SK-N-SH treated with all-trans-retinoic acid at 6 μM for 48 hours (cell line): ENCODE measurements around the gene TIPIN.
"Not testable (repeated sequence)": the region's sequence is repeated elsewhere in the genome, so short reads cannot be mapped to it uniquely, and the experiment has no call there.

ENCODE experiments used
- ATAC-seq: fragments of 200-7000 bp; cut with Tn5 transposase; 3 replicates; pipeline ENCODE4 v1.9.1; 2020; ENCODE audit warnings: mild to moderate bottlenecking, moderate library complexity
- ARNTL ChIP-seq: fragments of 450-650 bp; formaldehyde crosslinking; IDR thresholded peaks from 2 replicates; pipeline ENCODE4 v1.5.0; 2020; ENCODE audit warnings: low read depth, mild to moderate bottlenecking, moderate library complexity, borderline replicate concordance
- CREB5 ChIP-seq: fragments of 250-450 bp; sonication (Bioruptor Pico); IDR thresholded peaks from 2 replicates; pipeline ENCODE4 v1.5.1; 2020; ENCODE audit warnings: low read depth, mild to moderate bottlenecking, moderate library complexity
- CSDC2 ChIP-seq: fragments of 250-450 bp; sonication (Bioruptor Pico); IDR thresholded peaks from 2 replicates; pipeline ENCODE4 v1.5.0; 2020; ENCODE audit warnings: mild to moderate bottlenecking, moderate library complexity
- CSRNP3 ChIP-seq: fragments of 250-450 bp; sonication (Bioruptor Pico); IDR thresholded peaks from 2 replicates; pipeline ENCODE4 v1.5.1; 2021; ENCODE audit warnings: mild to moderate bottlenecking, moderate library complexity
- ESRRG ChIP-seq: fragments of 250-450 bp; sonication (Bioruptor Pico); IDR thresholded peaks from 2 replicates; pipeline ENCODE4 v1.6.1; 2021; ENCODE audit warnings: mild to moderate bottlenecking
- GLIS3 ChIP-seq: fragments of 250-450 bp; sonication (Bioruptor Pico); IDR thresholded peaks from 2 replicates; pipeline ENCODE4 v1.5.0; 2020; ENCODE audit warnings: mild to moderate bottlenecking, moderate library complexity
- OSR1 ChIP-seq: fragments of 250-450 bp; sonication (Bioruptor Pico); IDR thresholded peaks from 2 replicates; pipeline ENCODE4 v1.8.0; 2022; ENCODE audit warnings: moderate library complexity, mild to moderate bottlenecking, inconsistent platforms
- PATZ1 ChIP-seq: fragments of 250-450 bp; sonication (Bioruptor Pico); IDR thresholded peaks from 2 replicates; pipeline ENCODE4 v1.8.0; 2020; ENCODE audit warnings: mild to moderate bottlenecking, moderate library complexity, borderline replicate concordance
- POU6F1 ChIP-seq: fragments of 250-450 bp; sonication (Bioruptor Pico); IDR thresholded peaks from 2 replicates; pipeline ENCODE4 v1.8.0; 2021; ENCODE audit warnings: low read depth, mild to moderate bottlenecking, moderate library complexity, borderline replicate concordance
- PPARA ChIP-seq: fragments of 250-450 bp; sonication (Bioruptor Pico); IDR thresholded peaks from 2 replicates; pipeline ENCODE4 v1.5.0; 2020; ENCODE audit warnings: mild to moderate bottlenecking, borderline replicate concordance
- RARB ChIP-seq: fragments of 250-450 bp; sonication (Bioruptor Pico); IDR thresholded peaks from 2 replicates; pipeline ENCODE4 v1.8.0; 2021; ENCODE audit warnings: mild to moderate bottlenecking, moderate library complexity
- SNAI2 ChIP-seq: fragments of 250-450 bp; sonication (Bioruptor Pico); IDR thresholded peaks from 2 replicates; pipeline ENCODE4 v1.5.0; 2020; ENCODE audit warnings: mild to moderate bottlenecking, moderate library complexity
- TCF4 ChIP-seq: fragments of 250-450 bp; sonication (Bioruptor Pico); IDR thresholded peaks from 2 replicates; pipeline ENCODE4 v1.8.0; 2021; ENCODE audit warnings: mild to moderate bottlenecking, moderate library complexity, borderline replicate concordance
- TOX ChIP-seq: fragments of 250-450 bp; sonication (Bioruptor Pico); IDR thresholded peaks from 2 replicates; pipeline ENCODE4 v1.8.0; 2021; ENCODE audit warnings: mild to moderate bottlenecking, moderate library complexity, borderline replicate concordance
- TSHZ2 ChIP-seq: fragments of 250-450 bp; sonication (Bioruptor Pico); IDR thresholded peaks from 2 replicates; pipeline ENCODE4 v1.5.0; 2020; ENCODE audit warnings: mild to moderate bottlenecking, moderate library complexity
- ZC3H10 ChIP-seq: fragments of 250-450 bp; sonication (Bioruptor Pico); IDR thresholded peaks from 2 replicates; pipeline ENCODE4 v1.5.1; 2021; ENCODE audit warnings: mild to moderate bottlenecking, moderate library complexity
- ZFP3 ChIP-seq: fragments of 250-450 bp; sonication (Bioruptor Pico); IDR thresholded peaks from 2 replicates; pipeline ENCODE4 v1.5.0; 2020; ENCODE audit warnings: mild to moderate bottlenecking, moderate library complexity
- ZNF565 ChIP-seq: fragments of 450-650 bp; formaldehyde crosslinking; conservative IDR thresholded peaks from 2 replicates; pipeline ENCODE4 v1.5.0; 2020; ENCODE audit warnings: low read depth, mild to moderate bottlenecking, moderate library complexity
- ZNF70 ChIP-seq: fragments of 450-650 bp; formaldehyde crosslinking; IDR thresholded peaks from 2 replicates; pipeline ENCODE4 v1.5.0; 2020; ENCODE audit warnings: mild to moderate bottlenecking, moderate library complexity
- ZNF8 ChIP-seq: fragments of 450-650 bp; formaldehyde crosslinking; IDR thresholded peaks from 2 replicates; pipeline ENCODE4 v1.5.0; 2020; ENCODE audit warnings: mild to moderate bottlenecking, moderate library complexity

TIPIN gene

GRCh38 chr15:66386204-66387123 is 30.0 kb upstream of the TIPIN start, which contains the start of gene MAP2K1:
Gene MAP2K1, plus strand, starts transcription at chr15:66386912. Its CDS starts 436 bp downstream, at chr15:66387348.
- TF ChIP-seq POU6F1 (no peak), CSRNP3 (CRISPR knock-in tag) (no peak), CREB5 (CRISPR knock-in tag) (no peak), PATZ1 (no peak), TSHZ2 (CRISPR knock-in tag) (no peak), ZNF565 (CRISPR knock-in tag) (no peak), ARNTL (no peak), ESRRG (CRISPR knock-in tag) (no peak), ZNF8 (CRISPR knock-in tag) (no peak), TCF4 (CRISPR knock-in tag) (no peak), ZFP3 (CRISPR knock-in tag) (no peak), GLIS3 (CRISPR knock-in tag) (no peak), ZC3H10 (no peak)
- TF ChIP-seq, all 23 proteins: peak for 0
- peak; percentile 96 for ATAC-seq

- ATAC-seq: not testable (repeated sequence)
These were observed 24.9 kb upstream of the TIPIN start for GRCh38 chr15:66381376-66381775.

- no peak for TF ChIP-seq RARB (CRISPR knock-in tag)
- TF ChIP-seq SNAI2 (CRISPR knock-in tag): no peak
- TF ChIP-seq CSDC2 (CRISPR knock-in tag): no peak
- TF ChIP-seq OSR1: no peak
- no peak for TF ChIP-seq ESRRG (CRISPR knock-in tag)
- no peak for TF ChIP-seq ZFP3 (CRISPR knock-in tag)
- ATAC-seq: no peak
These were observed 22.4 kb upstream of the TIPIN start for GRCh38 chr15:66378814-66379430.

- no peak for ATAC-seq
- TF ChIP-seq OSR1 (no peak), ZNF565 (CRISPR knock-in tag) (no peak), PATZ1 (no peak), SNAI2 (CRISPR knock-in tag) (no peak), ZNF70 (no peak), GLIS3 (CRISPR knock-in tag) (no peak), TOX (no peak), PPARA (CRISPR knock-in tag) (no peak), CREB5 (CRISPR knock-in tag) (no peak), TCF4 (CRISPR knock-in tag) (no peak), ZC3H10 (no peak)
These were observed 17.7 kb upstream of the TIPIN start for GRCh38 chr15:66374179-66374578.
